HG03354 (cell line): ENCODE measurements around the gene MAML3.

Source experiments
- ATAC-seq: cut with Tn5 transposase; IDR thresholded peaks from one replicate; pipeline ENCODE4 v1.9.1; 2021; ENCODE audit warnings: mild to moderate bottlenecking; ENCODE audit not compliant: unreplicated experiment, poor library complexity, severe bottlenecking

Gene MAML3

GRCh38 chr4:139892973-139893736 lies 260.8 kb downstream of the MAML3 start:
- no peak for ATAC-seq

- no peak for ATAC-seq
These were observed 263.2 kb downstream of the MAML3 start for GRCh38 chr4:139890816-139891215.

GRCh38 chr4:139889901-139890300 lies 264.1 kb downstream of the MAML3 start:
- ATAC-seq = no peak

GRCh38 chr4:139889264-139889663 lies 264.7 kb downstream of the MAML3 start:
- ATAC-seq = no peak

GRCh38 chr4:139887962-139888735 lies 265.8 kb downstream of the MAML3 start:
- ATAC-seq = no peak

GRCh38 chr4:139887376-139887802 lies 266.6 kb downstream of the MAML3 start:
- no peak for ATAC-seq

GRCh38 chr4:139886798-139887197 lies 267.2 kb downstream of the MAML3 start:
- no peak for ATAC-seq

- ATAC-seq = no peak
These were observed 269.5 kb downstream of the MAML3 start for GRCh38 chr4:139884438-139884837.

GRCh38 chr4:139880841-139881240 lies 273.1 kb downstream of the MAML3 start:
- no peak for ATAC-seq

GRCh38 chr4:139878050-139878449 lies 275.9 kb downstream of the MAML3 start:
- ATAC-seq = no peak

GRCh38 chr4:139876337-139876941 lies 277.5 kb downstream of the MAML3 start:
- no peak for ATAC-seq

- ATAC-seq = no peak
These were observed 278.6 kb downstream of the MAML3 start for GRCh38 chr4:139875411-139875825.

- ATAC-seq = no peak
These were observed 280.7 kb downstream of the MAML3 start for GRCh38 chr4:139873111-139873860.

GRCh38 chr4:139872274-139872673 lies 281.7 kb downstream of the MAML3 start:
- ATAC-seq = no peak

- ATAC-seq = no peak
These were observed 284.2 kb downstream of the MAML3 start for GRCh38 chr4:139869810-139870209.

GRCh38 chr4:139866276-139866962 lies 287.6 kb downstream of the MAML3 start:
- no peak for ATAC-seq

GRCh38 chr4:139865537-139865936 lies 288.4 kb downstream of the MAML3 start:
- ATAC-seq = no peak

- ATAC-seq = no peak
These were observed 290.5 kb downstream of the MAML3 start for GRCh38 chr4:139863531-139863930.

- ATAC-seq = no peak
These were observed 292.5 kb downstream of the MAML3 start for GRCh38 chr4:139861471-139861870.
